HepG2 (cell line): ENCODE results near the gene CBX2. TPM values are rescaled to one million over a fixed set of nuclear protein-coding genes. Genes with fewer than 3 reads are reported as not detected.
A peak's percentile ranks its signal among the peaks of the same experiment; 100 is the strongest.

Experiments
- AHR ChIP-seq: IDR thresholded peaks from 2 replicates; pipeline ENCODE4 v1.6.1; 2018; ENCODE audit warnings: missing genetic modification reagents, missing compliant biosample characterization
- FOXO1 ChIP-seq: sonication (generic); formaldehyde crosslinking; IDR thresholded peaks from 2 replicates; pipeline ENCODE4 v1.4.0; 2020; ENCODE audit warnings: missing genetic modification reagents
- GRHL1 ChIP-seq: sonication (generic); formaldehyde crosslinking; conservative IDR thresholded peaks from 2 replicates; pipeline ENCODE4 v1.8.0; 2022; ENCODE audit warnings: missing genetic modification reagents
- HMG20B ChIP-seq: conservative IDR thresholded peaks from 2 replicates; pipeline ENCODE4 v1.6.1; 2016; ENCODE audit warnings: missing genetic modification reagents, missing compliant biosample characterization
- HOXA5 ChIP-seq: sonication (generic); formaldehyde crosslinking; IDR thresholded peaks from 2 replicates; pipeline ENCODE4 v1.4.0; 2020; ENCODE audit warnings: missing genetic modification reagents
- JARID2 ChIP-seq: sonication (generic); formaldehyde crosslinking; IDR thresholded peaks from 2 replicates; pipeline ENCODE4 v1.8.1; 2023; ENCODE audit warnings: missing genetic modification reagents, inconsistent platforms; ENCODE audit not compliant: insufficient replicate concordance
- KDM3A ChIP-seq: IDR thresholded peaks from 2 replicates; pipeline ENCODE4 v1.6.1; 2018; ENCODE audit warnings: low read depth, missing compliant biosample characterization
- MATR3 ChIP-seq: sonication (generic); formaldehyde crosslinking; IDR thresholded peaks from 2 replicates; pipeline ENCODE4 v1.4.0; 2020; ENCODE audit warnings: missing genetic modification reagents
- MTF2 ChIP-seq: sonication (generic); formaldehyde crosslinking; IDR thresholded peaks from 2 replicates; pipeline ENCODE4 v1.5.0; 2020; ENCODE audit warnings: missing genetic modification reagents, borderline replicate concordance
- MXD4 ChIP-seq: IDR thresholded peaks from 2 replicates; pipeline ENCODE4 v1.6.1; 2016; ENCODE audit warnings: mild to moderate bottlenecking, missing biosample characterization, missing genetic modification reagents
- NAIF1 ChIP-seq: sonication (generic); formaldehyde crosslinking; IDR thresholded peaks from 2 replicates; pipeline ENCODE4 v1.5.0; 2020; ENCODE audit warnings: mild to moderate bottlenecking, missing genetic modification reagents, borderline replicate concordance
- NFYB ChIP-seq: sonication (generic); formaldehyde crosslinking; IDR thresholded peaks from 2 replicates; pipeline ENCODE4 v1.4.0; 2020; ENCODE audit warnings: missing genetic modification reagents
- NR2F1 ChIP-seq, 2 experiments: fragments of 450-650 bp in 1 of 2; formaldehyde crosslinking in 1 of 2; IDR thresholded peaks; 2 replicates each; pipeline versions ENCODE4 v1.5.0 to v1.6.1; 2016 to 2020; ENCODE audit warnings: mild to moderate bottlenecking in 1 of 2, missing compliant biosample characterization in 1 of 2, missing genetic modification reagents in 1 of 2, moderate library complexity in 1 of 2
- REL ChIP-seq: sonication (generic); formaldehyde crosslinking; conservative IDR thresholded peaks from 2 replicates; pipeline ENCODE4 v1.8.0; 2022; ENCODE audit warnings: mild to moderate bottlenecking, missing genetic modification reagents, moderate library complexity
- STAT6 ChIP-seq: sonication (generic); formaldehyde crosslinking; IDR thresholded peaks from 2 replicates; pipeline ENCODE4 v1.4.0; 2020; ENCODE audit warnings: missing genetic modification reagents, mild to moderate bottlenecking, borderline replicate concordance
- XBP1 ChIP-seq: sonication (generic); formaldehyde crosslinking; IDR thresholded peaks from 2 replicates; pipeline ENCODE4 v1.5.0; 2020; ENCODE audit warnings: missing genetic modification reagents
- ZBTB39 ChIP-seq: sonication (generic); formaldehyde crosslinking; IDR thresholded peaks from 2 replicates; pipeline ENCODE4 v1.5.0; 2020; ENCODE audit warnings: missing genetic modification reagents
- ZNF264 ChIP-seq: sonication (generic); formaldehyde crosslinking; IDR thresholded peaks from 2 replicates; pipeline ENCODE4 v1.4.0; 2020; ENCODE audit warnings: missing genetic modification reagents
- ZNF605 ChIP-seq: sonication (generic); formaldehyde crosslinking; IDR thresholded peaks from 2 replicates; pipeline ENCODE4 v1.8.0; 2022; ENCODE audit warnings: mild to moderate bottlenecking, missing genetic modification reagents
- ZNF703 ChIP-seq: sonication (generic); formaldehyde crosslinking; IDR thresholded peaks from 2 replicates; pipeline ENCODE4 v1.5.1; 2020; ENCODE audit warnings: missing genetic modification reagents, mild to moderate bottlenecking, moderate library complexity, borderline replicate concordance
- ZNF775 ChIP-seq: sonication (generic); formaldehyde crosslinking; IDR thresholded peaks from 2 replicates; pipeline ENCODE4 v1.4.0; 2020; ENCODE audit warnings: missing genetic modification reagents, mild to moderate bottlenecking, moderate library complexity, borderline replicate concordance
- ZNF782 ChIP-seq: sonication (generic); formaldehyde crosslinking; IDR thresholded peaks from 2 replicates; pipeline ENCODE4 v1.4.0; 2020; ENCODE audit warnings: missing genetic modification reagents, mild to moderate bottlenecking, borderline replicate concordance
- polyA plus RNA-seq, 8 experiments: library from polyadenylated mRNA; depleted of rRNA in 3 of 8; stranded (reverse) in 7 of 8; unstranded in 1 of 8; fragments of >200 nt; fragmentation: Illumina TruSeq in 4 of 8; extraction: Trizol in 4 of 8; gene quantifications; 2 replicates each; pipeline versions ENCODE4 v1.2.1 to v1.2.3, GENCODE V29; 2011 to 2016; ENCODE audit warnings: low read depth in 4 of 8, missing spikeins in 1 of 8, mixed read lengths in 1 of 8; ENCODE audit not compliant: insufficient read depth in 1 of 8
- total RNA-seq, 5 experiments: library from RNA; depleted of rRNA; stranded (reverse); fragments of >200 nt; fragmentation: Illumina TruSeq; extraction: Trizol; gene quantifications; 2 replicates each; pipeline ENCODE4 v1.2.3, GENCODE V29; 2016; ENCODE audit warnings: low read depth in 1 of 5

The CBX2 gene
- total and polyA plus RNA-seq, 2 of the 13 experiments (the other 11 are each of a cell fraction or from before 2014, with no cell fraction given), result 14.5 to 31.1 TPM

GRCh38 chr17:79812353-79813258 is 34.7 kb downstream of the CBX2 start (continued):
- TF ChIP-seq GRHL1 (CRISPR knock-in tag), result no peak
- TF ChIP-seq JARID2 (CRISPR knock-in tag), result no peak
- TF ChIP-seq FOXO1 (CRISPR knock-in tag), result no peak
- no peak for TF ChIP-seq MATR3 (CRISPR knock-in tag)
- TF ChIP-seq MTF2 (CRISPR knock-in tag), result peak; percentile 86; the same call in 1 of the 2 replicates
- no peak for TF ChIP-seq STAT6 (CRISPR knock-in tag)
- TF ChIP-seq NFYB (CRISPR knock-in tag), result no peak
- TF ChIP-seq MXD4 (CRISPR knock-in tag), result no peak
- no peak for TF ChIP-seq ZNF775 (CRISPR knock-in tag)
- no peak for TF ChIP-seq REL (CRISPR knock-in tag)
- TF ChIP-seq ZNF703, result no peak
- no peak for TF ChIP-seq AHR
- TF ChIP-seq KDM3A, result no peak
- no peak for TF ChIP-seq ZNF605 (CRISPR knock-in tag)
- no peak for TF ChIP-seq ZBTB39 (CRISPR knock-in tag)
- no peak for TF ChIP-seq HMG20B
- TF ChIP-seq ZNF782 (CRISPR knock-in tag), result no peak
- TF ChIP-seq NAIF1 (CRISPR knock-in tag), result no peak
- no peak for TF ChIP-seq ZNF264 (CRISPR knock-in tag)
- 0 out of 2 replicates have a peak, but pooled peaks have one; percentile 50 for TF ChIP-seq HOXA5 (CRISPR knock-in tag)
- TF ChIP-seq NR2F1 (CRISPR knock-in tag; IDR thresholded peaks at IDR 0.05), result no peak
- TF ChIP-seq XBP1 (CRISPR knock-in tag), result no peak
